ENCODE measurements around the gene CECR2.

DNA sequence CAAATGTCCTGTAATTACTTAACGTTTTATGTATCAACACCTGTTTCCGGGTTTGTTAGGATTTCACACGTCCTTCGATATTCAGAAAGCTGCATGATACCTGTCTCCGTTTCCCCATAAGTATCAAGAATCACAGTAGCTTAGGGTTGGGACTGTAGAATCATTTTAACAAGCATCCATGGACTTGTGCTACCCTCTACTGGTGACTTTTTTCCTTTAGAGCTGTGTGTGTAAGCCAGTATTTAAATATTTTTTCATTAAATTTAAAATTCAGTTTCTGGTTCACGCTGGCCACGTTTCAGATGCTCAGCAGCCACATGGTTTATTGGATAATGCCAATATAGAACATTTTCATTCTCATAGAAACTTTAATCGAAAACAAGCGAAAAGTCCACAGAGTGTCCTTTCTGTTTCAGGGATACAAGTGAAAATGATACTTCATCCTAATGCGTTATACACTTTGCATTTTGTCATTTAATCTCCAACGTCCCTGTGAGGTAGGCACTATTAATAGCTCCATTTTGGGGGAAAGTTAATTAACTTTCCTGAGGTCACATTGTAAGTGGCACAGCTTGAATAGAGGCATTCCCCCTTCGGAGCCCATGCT is 132.5 kb downstream of the CECR2 start:
- TF ChIP-seq, protein P1, sequence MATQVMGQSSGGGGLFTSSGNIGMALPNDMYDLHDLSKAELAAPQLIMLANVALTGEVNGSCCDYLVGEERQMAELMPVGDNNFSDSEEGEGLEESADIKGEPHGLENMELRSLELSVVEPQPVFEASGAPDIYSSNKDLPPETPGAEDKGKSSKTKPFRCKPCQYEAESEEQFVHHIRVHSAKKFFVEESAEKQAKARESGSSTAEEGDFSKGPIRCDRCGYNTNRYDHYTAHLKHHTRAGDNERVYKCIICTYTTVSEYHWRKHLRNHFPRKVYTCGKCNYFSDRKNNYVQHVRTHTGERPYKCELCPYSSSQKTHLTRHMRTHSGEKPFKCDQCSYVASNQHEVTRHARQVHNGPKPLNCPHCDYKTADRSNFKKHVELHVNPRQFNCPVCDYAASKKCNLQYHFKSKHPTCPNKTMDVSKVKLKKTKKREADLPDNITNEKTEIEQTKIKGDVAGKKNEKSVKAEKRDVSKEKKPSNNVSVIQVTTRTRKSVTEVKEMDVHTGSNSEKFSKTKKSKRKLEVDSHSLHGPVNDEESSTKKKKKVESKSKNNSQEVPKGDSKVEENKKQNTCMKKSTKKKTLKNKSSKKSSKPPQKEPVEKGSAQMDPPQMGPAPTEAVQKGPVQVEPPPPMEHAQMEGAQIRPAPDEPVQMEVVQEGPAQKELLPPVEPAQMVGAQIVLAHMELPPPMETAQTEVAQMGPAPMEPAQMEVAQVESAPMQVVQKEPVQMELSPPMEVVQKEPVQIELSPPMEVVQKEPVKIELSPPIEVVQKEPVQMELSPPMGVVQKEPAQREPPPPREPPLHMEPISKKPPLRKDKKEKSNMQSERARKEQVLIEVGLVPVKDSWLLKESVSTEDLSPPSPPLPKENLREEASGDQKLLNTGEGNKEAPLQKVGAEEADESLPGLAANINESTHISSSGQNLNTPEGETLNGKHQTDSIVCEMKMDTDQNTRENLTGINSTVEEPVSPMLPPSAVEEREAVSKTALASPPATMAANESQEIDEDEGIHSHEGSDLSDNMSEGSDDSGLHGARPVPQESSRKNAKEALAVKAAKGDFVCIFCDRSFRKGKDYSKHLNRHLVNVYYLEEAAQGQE (IDR thresholded peaks at IDR 0.05; ENCODE audit: insufficient read depth in 1 of 2, low read depth in 2 of 2, low read length in 2 of 2), result no peak
- no peak for TF ChIP-seq FOXP2 (optimal IDR thresholded peaks at IDR 0.05; ENCODE audit: borderline replicate concordance, extremely low read depth, extremely low read length, insufficient read depth)
- TF ChIP-seq TAF1 (IDR thresholded peaks at IDR 0.05; ENCODE audit: borderline replicate concordance, insufficient read depth, low read length), result no peak

Data from PFSK-1 (cell line).